PC-3 (cell line): ENCODE data around the gene TMEM239.

Experiments
- EZH2 ChIP-seq: fragments of 300-600 bp; sonication (generic); IDR thresholded peaks from one replicate; pipeline ENCODE4 v1.6.1; 2017; ENCODE audit warnings: antibody characterized with exemption, mild to moderate bottlenecking, low read length; ENCODE audit not compliant: unreplicated experiment
- EZH2phosphoT487 ChIP-seq: fragments of 300-600 bp; sonication (generic); IDR thresholded peaks from 2 replicates; pipeline ENCODE4 v1.6.1; 2018; ENCODE audit warnings: mild to moderate bottlenecking, antibody characterized with exemption, low read length, borderline replicate concordance
- TF ChIP-seq, protein P1 (sequence below): fragments of 300-600 bp; sonication (generic); conservative IDR thresholded peaks from 2 replicates; pipeline ENCODE4 v1.5.1; 2017; ENCODE audit warnings: antibody characterized with exemption, low read depth, mild to moderate bottlenecking, low read length

DNA sequence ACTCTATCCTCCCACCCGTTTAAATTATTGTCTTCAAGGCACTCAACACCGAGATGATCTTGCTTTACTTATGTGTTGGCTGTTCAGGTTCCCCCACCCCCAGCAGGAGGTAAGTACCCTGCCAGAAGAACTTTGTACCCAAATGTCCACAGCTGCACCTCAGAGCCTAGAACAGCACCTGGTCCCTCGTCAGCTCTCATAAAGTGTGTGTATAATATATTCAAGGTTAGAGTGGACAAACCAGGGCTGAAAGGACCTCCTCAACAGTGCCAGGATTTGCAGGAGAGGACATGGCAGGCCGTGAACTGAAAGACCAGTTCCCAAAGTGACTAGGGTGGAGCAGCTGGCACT is 9.8 kb upstream of the TMEM239 start:
- TF ChIP-seq, protein P1, sequence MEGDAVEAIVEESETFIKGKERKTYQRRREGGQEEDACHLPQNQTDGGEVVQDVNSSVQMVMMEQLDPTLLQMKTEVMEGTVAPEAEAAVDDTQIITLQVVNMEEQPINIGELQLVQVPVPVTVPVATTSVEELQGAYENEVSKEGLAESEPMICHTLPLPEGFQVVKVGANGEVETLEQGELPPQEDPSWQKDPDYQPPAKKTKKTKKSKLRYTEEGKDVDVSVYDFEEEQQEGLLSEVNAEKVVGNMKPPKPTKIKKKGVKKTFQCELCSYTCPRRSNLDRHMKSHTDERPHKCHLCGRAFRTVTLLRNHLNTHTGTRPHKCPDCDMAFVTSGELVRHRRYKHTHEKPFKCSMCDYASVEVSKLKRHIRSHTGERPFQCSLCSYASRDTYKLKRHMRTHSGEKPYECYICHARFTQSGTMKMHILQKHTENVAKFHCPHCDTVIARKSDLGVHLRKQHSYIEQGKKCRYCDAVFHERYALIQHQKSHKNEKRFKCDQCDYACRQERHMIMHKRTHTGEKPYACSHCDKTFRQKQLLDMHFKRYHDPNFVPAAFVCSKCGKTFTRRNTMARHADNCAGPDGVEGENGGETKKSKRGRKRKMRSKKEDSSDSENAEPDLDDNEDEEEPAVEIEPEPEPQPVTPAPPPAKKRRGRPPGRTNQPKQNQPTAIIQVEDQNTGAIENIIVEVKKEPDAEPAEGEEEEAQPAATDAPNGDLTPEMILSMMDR = no peak
- TF ChIP-seq EZH2 = no peak
- no peak for TF ChIP-seq EZH2phosphoT487
